Measurements from ENCODE around the gene C10orf120. TPM values are rescaled to one million over a fixed set of nuclear protein-coding genes. Genes with fewer than 3 reads are reported as not detected.

Gene C10orf120
- not detected for polyA plus RNA-seq (ENCODE audit: insufficient read length)
- long read RNA-seq, donor 1 = 0 reads
- long read RNA-seq, donor 2 = 0 reads
- long read RNA-seq, donor 3 = 0 reads
- long read RNA-seq, donor 4 = 0 reads
- long read RNA-seq, donor 5 = 0 reads
- long read RNA-seq, donor 6 = 0 reads
- long read RNA-seq, donor 7 = 0 reads
- long read RNA-seq, donor 8 = 0 reads

DNA sequence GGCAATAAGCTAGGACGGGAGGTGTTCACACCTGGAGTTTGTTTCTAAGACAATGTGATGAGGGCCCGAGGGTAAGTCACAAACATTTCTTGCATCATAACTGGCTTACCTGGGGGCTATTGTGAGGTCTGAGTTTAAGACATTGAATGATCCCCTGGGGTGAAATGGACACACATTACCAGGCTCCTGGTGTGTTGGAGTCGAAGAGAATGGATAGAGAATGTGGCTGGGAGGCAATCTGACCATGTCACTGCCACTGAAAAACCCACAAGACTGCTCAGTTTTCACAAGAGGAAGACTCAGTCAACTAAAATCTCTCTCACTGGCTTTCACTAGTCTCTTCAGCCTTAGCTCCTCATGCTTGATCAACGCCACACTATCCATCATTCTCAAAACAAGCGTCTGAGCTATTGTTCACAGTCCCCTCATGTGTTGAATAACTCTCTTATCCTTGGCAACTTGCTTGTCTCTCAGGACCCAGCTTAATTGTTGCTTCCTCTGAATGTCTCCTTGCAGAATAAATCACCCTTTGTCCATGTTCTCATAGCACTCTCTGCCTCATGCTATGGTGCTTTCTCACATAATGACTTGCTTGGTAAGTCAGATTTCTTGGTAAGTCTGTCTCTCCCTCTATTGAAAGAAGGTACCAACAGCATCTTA, at the start of gene C10orf120:
TSS of gene C10orf120 (minus strand) at position 51 of the 660 bp plus-strand sequence. CDS start 56 bp downstream, outside the sequence.
- no peak for DNase-seq

DNA sequence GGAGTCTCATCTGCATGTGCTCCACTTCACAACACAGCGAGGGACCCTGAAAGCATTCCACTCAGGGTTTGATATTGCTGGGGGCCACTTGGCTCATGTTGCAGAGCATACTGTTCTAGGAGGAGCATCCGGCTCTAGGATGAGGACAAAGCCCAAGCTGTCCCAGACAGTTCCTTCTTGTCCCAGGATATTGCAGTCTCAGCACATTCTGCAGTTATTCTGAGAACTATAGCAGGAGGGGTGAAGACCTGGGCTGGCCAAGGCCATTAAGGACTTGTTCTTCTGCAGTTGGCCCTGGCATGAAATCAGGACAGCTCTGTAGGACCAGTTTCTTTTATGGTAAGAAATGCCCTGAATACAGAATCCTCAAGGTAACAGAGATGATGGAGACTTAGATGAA, 48.9 kb upstream of the C10orf120 start:
- no peak for DNase-seq

DNA sequence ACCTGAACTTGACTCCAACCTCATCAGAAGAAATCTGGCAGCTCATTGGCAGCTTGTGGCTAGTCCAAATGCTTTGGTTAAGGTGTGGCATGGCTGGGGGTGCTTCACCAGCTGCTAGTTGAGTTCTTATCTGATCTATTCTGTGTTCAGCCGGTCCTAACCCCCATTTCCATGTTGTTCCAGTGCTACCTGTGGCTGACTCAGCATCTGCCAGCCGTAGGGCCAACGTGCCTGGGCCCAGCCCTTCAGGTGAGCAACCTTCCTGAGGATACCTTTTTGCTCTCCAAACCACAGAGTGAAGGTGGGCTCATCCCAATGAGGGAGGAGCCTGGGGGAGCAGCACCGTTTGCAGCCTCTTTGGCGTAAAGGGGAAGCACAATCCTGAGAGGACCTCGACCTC, 46.8 kb upstream of the C10orf120 start:
- no peak for DNase-seq

DNA sequence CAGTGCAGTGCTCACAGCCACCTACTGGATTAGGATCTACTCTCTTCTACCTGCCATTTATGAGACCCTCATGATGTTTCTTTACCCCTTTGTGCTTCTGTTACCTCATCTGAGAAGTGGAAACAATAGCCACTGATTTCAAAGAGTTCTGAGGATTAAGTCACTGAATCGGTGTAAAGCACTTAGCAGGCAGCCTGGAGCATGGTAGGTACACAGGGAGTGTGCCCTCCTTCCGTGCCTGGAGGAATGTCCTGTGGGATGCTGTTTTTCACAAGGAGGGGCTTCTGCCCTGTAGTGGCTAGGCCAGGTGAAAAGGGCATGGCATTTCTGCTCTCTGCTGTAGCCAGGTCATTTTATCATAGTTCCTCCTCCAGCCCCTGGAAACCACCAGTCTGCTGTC, 44.6 kb upstream of the C10orf120 start:
- no peak for DNase-seq

DNA sequence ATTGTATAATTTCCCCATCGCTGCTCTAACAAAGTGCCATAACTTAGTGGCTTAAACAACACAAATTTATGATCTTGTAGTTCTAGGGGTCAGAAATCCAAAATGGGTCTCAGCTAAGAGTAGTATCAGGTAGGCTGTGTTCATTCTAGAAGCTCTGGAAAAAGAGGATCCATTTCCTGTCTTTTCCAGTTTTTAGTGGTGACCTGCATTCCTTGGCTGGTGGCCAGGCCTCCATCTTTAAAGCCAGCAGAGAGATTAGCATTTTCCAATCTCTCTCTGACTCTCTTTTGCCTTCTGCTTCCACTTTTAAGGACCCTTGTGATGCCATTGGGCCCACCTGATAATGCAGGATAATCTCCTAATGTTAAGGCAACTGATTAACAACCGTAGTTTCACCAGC, 41.0 kb upstream of the C10orf120 start:
- DNase-seq = no peak

DNA sequence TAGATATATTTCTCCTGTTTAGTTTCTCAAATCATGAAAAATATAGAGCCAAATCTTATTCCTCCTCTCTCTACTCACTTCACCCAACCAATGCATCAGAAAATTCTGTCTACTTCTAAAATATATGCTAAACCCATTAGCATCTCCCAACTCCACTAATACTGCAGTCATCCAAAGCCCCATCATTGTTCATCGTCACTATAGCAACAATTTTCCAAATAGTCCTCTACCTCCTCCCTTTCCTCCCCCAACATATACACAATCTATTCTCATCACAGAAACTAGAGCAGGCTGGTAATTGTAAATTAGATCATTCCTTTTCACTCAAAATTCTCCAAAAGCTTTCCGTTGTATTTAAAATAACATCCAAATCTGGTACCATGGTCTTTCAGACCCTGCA, 38.4 kb upstream of the C10orf120 start:
- no peak for DNase-seq

DNA sequence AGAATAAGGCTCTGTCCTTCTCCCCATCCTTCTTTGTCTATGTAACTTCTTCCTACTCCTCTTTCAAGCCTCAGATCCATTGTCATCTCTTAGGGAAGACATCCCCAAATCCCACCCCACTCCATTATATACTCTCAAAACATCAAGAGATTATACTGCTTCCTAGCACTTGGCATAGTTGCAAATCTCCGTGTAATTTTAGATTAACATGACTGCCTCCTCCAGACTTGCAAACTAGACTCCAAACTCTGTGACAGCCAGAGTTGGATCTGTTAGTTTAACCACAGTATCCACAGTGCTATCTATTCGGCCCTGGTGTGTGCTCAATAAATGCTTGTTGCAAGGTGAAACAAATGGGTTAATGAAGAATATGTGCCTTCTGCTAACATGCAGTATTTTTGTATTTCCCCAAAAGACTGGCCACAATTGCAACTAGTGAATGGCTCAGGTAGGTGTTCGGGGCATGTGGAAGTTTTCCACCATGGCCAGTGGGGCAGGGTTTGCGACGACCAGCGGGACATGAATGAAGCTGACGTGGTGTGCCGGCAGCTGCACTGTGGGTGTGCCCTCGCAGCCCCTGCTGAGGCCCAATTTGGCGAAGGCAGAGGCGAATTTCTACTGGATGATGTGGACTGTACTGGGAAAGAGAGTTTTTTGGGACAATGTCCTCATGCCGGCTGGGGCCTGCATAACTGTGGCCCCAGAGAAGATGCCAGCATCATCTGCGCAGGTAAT, 34.5 kb upstream of the C10orf120 start:
- no peak for DNase-seq

DNA sequence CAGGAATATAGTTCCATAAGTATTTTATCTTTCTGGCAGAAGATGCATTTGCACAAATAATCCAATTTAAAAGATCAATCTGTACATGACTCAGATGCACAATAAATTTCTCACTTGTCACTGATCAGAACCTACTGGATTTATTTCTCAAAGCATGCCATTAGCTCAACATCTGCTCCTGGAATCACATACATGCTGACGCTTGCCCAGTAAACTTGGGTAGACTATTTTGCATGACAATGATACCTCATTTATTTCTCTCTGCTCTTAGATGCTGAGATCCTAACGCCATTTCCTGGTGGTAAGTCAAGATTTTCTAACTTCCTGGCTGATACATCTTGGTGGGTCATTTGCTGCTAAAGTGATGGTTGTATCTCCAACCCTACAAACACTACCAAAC, 33.8 kb upstream of the C10orf120 start:
- DNase-seq = no peak

DNA sequence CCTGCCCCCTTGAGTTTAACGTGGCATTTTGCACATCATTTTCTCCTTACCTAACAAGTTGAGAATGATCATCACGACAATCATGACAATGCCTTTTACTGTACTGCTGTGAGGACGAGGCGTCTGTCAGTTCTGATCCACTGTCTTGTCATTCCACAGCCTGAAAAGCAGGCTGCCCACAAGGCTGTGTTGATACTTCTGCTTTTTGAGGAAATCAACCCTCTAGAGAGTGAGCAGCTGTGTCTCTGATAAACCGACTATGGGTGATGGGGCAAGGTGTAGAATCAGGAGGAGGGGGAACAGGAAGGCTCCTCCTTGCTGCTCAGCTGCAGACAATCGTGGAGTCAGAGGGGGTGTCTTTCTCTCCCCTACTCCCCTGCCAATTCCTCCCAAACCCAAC, 30.6 kb upstream of the C10orf120 start:
- no peak for DNase-seq

DNA sequence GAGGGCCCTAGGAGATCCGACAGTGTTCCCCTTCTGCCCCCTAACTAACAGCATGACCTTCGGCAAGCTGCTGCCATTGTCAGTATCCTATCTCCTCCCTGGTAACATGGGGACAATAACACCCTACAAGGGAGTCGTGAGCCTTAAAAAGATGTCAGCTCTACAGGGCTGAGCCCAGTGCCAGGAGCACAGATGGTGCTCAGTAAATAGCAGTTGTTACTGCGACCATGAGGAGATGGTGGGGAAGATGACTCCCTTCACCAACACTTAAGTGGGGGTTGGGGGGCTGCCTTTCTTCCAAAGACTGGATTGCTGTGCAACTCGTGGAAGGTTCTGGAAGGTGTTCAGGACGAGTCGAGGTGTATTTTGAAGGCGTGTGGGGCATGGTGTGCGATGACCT, 29.5 kb upstream of the C10orf120 start:
- no peak for DNase-seq

DNA sequence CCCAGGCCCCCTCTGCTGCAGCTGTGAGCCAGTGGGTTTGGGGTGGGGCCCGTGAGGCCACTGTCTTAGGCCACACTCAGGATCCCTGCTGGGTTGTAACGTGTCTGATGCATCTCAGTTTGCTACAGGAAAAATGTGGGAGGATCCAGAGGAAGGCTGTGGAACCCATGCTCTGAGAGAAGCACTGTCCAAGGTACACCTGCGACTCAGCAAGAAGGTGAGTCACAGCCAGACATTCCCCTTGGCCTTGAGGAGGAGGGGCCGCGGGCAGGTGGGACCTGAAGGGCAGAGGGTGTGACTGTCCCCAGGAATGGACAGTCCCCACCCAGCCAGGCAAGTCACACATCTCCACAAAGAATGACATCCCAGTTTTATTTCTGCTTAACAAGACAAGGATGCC, 27.8 kb upstream of the C10orf120 start:
- DNase-seq = no peak

DNA sequence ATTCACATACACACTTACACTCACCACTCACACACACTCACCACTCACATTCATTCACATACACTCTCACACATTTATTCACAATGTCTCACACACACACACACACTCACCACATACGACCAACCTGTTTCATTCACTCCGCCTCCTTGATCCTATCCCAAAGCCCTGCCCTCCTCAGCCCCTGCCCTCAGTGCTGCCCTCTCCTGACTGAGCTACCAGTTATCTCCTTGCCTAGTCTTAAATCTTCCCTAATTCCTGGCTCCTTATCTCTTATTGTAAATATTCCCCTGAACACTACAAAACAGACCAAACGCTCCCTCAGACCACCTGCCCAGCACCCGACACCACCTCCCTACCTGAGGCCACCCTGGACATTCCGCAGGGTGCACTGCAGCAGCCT, 26.1 kb upstream of the C10orf120 start:
- no peak for DNase-seq

DNA sequence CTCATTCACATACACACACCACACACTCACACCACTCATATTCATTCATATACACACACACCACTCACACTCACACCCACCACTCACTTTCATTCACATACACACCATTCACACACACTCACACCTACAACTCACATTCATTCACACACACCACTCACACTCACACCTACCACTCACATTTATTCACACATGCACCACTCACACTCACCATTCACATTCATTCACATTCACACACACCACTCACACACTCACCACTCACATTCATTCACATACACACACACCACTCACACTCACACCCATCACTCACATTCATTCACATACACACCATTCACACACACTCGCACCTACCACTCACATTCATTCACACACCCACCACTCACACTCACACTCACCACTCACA, 25.4 kb upstream of the C10orf120 start:
- no peak for DNase-seq

DNA sequence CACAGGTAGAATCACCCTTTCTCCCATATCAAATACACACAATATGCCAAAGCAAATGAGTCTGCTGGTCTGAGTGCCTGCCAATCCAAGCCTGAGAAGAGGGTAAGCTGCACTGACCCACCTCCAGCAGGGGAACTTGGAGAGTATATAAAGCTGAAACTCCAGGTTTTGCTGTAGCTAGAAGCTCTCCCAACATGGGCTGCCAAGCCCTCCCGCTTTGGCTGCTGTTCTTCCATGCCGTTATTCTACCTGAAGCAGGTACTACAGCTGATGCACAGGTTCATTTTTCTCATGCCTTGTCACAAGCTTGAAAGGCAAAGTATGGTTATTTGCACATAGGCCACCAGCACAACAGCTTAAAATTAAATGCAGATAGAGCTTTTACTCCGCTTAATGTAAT, 21.5 kb upstream of the C10orf120 start:
- no peak for DNase-seq

DNA sequence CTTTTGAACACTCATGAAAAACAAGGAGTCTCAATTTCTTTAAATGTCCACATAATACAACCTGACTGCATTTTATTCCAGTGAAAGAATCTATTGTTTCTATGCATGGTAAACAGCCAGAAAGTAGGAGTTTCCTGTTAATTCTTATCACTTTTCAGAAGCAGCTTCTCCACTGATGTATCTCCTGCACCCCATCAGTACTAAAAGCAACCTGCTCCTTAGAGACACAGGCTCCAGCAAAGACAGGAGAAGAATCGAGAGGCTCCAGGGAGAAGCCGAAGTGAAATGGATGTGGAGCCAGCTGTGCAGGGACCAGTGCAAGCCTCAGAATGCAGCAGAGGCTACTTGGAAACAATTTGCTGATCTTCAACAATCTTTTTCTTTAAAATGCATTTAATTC, 16.4 kb upstream of the C10orf120 start:
- DNase-seq = no peak

DNA sequence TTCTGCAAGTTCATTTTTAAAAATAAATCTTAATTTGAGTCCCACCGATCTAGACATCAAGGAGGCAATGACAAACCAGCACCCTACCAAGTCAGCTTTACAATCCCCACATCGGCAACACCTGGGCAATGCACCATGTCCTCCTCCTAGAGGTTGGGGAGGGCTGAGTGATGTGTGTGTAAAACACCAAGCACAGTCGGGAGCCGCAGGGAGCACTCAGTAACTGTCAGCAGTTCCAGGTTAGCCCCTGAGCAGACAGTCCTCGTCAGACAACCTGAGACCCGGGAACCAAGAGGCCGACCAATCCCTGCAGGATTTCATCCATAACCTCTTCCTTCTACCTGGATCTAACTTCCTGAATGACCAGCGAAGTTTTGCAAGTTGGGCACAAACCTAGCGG, 15.9 kb upstream of the C10orf120 start:
- no peak for DNase-seq

DNA sequence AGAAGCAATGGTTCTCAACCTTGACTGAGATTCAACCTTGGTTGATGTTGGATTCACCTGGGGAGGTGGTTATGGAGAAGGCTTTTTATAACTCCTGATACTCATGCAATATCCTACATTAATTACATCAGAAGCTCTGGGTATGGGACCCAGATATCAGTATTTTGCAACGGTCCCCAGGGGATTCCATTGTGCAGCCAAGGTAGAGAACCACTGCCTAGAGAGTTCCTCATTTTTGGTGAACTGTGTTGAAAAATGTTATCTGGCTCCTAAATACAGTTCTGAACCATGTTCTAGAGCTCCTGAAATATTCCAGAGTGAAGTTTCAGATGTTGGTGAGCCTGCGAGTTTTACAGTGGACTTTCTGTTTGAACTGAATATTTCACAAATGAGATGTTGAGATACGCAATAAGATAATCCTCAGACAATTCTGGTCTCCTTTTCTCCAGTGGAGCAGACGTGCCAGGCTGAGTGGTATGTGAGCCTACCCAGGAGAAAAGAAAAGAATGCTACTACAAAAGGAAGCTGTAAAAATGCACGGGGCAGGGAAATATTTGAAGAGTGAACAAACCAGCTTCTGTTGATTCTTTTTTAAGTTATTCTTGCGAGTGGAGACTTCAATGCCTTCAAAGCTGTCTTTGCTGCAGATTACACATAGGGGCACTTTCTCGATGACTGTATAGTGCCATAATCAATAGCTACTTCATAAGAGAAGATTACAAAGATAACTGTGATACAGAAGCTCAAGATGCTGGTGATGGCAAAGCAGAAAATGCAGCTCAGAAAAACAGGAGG, 13.6 kb upstream of the C10orf120 start:
- DNase-seq = no peak

DNA sequence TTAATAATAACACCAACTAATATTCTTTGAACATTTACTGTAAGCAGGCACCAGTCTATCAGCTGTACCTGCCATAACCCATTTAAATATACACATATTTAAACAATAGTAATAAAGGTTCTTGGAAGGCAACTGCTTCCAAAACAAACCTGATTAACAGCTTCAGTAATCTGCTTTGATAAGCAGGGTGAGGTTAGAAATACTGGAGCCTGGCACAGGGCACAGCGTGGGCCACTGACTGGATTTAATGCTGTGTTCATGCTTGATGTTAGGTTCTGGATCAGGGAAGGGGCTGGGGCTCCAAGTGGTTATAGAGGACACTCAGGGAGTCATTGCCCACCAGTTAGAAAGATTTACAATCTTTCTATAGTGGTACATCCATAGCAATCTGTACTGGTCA, 10.9 kb upstream of the C10orf120 start:
- DNase-seq = no peak

DNA sequence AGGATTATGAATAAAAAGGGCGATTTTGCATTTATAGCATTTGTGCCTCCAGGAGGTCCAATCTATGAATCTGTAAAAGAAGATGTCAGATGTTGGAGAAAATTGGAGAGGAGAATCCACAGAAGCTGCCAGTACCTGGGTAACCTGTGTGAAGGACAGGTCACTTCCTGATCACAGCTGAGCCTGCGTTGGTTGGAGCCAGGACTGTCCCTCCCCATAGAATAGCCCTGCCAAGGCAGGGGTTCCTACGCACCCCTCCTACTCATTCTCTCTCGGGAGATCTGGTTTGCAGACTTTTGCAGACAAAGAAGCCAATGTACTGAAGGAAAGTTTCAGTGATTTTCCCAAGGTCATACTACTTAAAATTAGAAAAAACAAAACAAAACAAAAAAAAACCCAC, 10.3 kb upstream of the C10orf120 start:
- DNase-seq = no peak

DNA sequence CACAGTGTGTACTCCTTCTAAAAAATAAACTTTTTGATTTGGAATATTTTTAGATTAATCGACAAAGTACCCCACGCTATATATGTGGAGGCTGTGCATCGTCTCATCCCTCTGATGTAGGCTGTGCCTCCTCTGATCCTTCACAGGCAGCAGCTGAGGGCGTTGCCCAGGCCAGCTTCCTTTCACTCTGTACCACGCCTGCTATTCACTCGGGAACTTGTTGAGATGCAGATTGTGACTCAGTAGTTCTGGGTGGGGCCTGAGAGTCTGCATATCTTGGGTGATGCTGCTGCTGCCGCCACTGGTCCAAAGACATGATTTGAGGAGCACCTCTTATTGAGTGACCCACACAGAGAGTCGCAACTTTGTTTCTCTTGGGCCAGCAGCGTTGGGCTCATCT, 7.9 kb upstream of the C10orf120 start:
- DNase-seq = no peak

DNA sequence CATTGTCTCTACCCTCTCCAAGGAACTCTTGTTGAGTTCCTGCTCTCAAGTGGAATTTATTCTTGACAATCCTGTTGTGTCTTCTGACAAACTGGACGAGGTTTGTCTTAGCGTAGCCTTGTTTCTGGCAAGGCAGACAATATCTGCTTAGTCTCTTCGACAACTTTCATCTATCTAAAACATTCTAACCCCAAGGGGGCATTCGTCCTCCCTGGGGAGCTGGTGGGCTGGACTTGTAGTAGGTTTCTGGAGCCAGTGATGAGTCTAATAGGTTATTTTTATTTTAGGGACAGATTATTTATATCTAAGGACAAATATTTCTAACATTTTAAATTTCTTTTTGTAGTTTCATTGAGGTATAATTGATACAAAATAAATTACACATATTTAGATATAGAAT, 7.3 kb upstream of the C10orf120 start:
- DNase-seq = no peak

DNA sequence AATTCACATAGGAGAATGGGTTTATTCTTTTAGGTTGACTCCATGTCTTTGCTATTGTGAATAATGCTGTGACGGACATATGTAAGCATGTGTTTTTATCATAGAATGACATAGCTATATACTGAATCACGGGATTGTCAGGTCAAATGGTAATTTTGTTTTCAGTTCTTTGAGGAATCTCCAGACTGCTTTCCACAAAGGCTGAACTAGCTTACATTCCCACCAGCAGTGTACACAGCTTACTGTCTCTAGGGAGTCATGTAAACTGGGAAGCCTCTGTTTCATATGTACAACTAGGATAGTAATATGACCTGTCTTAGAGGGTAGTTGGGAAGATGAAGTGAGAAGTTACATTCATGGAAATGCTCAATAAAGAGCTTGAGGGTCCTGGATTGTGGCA, 6.8 kb upstream of the C10orf120 start:
- DNase-seq = no peak

All from left kidney (tissue), 8 donors.